Panc1 (cell line): ENCODE results near the gene CASQ1. TPM values are rescaled to one million over a fixed set of nuclear protein-coding genes. Genes with fewer than 3 reads are reported as not detected.

Source experiments
- ATAC-seq: fragments of 200-7000 bp; cut with Tn5 transposase; 2 replicates; pipeline ENCODE4 v1.9.1; 2020; ENCODE audit warnings: mild to moderate bottlenecking, moderate library complexity
- BruUV-seq: library from RNA; stranded (reverse); fragments of 400-500 nt; replicated peaks from 2 replicates; lab custom pipeline; 2021; lab: Mats Ljungman, UMichigan
- CTCF ChIA-PET: fragments of 300-600 bp; sonication (Branson Sonifier 250); formaldehyde crosslinking; loops from one replicate; lab custom pipeline; 2022; ENCODE audit warnings: antibody characterized with exemption; lab: Charles Lee
- POLR2A ChIA-PET: fragments of 300-600 bp; sonication (Branson Sonifier 250); formaldehyde crosslinking; loops from one replicate; lab custom pipeline; 2022; ENCODE audit warnings: antibody characterized with exemption; lab: Charles Lee
- DNase-seq: peaks from one replicate; pipeline ENCODE4 v3.0.0-alpha.2; 2010; ENCODE audit warnings: low read depth, low spot score
- H3K27ac ChIP-seq: 2 replicates; pipeline ENCODE4 v1.5.1; 2011; ENCODE audit warnings: mild to moderate bottlenecking, low read length, inconsistent platforms
- H3K27me3 ChIP-seq: fragments of 200-500 bp; sonication (Bioruptor generic); 2 replicates; pipeline ENCODE4 v1.6.0; 2014; ENCODE audit warnings: low read length, inconsistent platforms; ENCODE audit not compliant: control insufficient read depth, insufficient read depth
- H3K36me3 ChIP-seq: fragments of 200-500 bp; sonication (Bioruptor generic); 2 replicates; pipeline ENCODE4 v1.5.1; 2014; ENCODE audit warnings: inconsistent platforms, mild to moderate bottlenecking, low read length, moderate library complexity; ENCODE audit not compliant: control insufficient read depth, insufficient read depth
- H3K4me1 ChIP-seq: 2 replicates; pipeline ENCODE4 v1.5.1; 2011; ENCODE audit warnings: inconsistent platforms, mild to moderate bottlenecking, low read length, moderate library complexity; ENCODE audit not compliant: control insufficient read depth, insufficient read depth
- H3K4me3 ChIP-seq, 2 experiments: 2 replicates each; pipeline ENCODE4 v1.5.1; 2011 to 2012; ENCODE audit warnings: low read depth in 2 of 2, low read length in 2 of 2, mild to moderate bottlenecking in 2 of 2, inconsistent platforms in 1 of 2, moderate library complexity in 1 of 2
- H3K9me3 ChIP-seq: fragments of 200-500 bp; sonication (Bioruptor generic); 2 replicates; pipeline ENCODE4 v1.5.1; 2014; ENCODE audit warnings: low read depth, mild to moderate bottlenecking, inconsistent platforms, low read length, moderate library complexity; ENCODE audit not compliant: control insufficient read depth, insufficient read depth
- CTCF ChIP-seq: fragments of 450-650 bp; IDR thresholded peaks from 2 replicates; pipeline ENCODE4 v1.5.1; 2017; ENCODE audit warnings: mild to moderate bottlenecking
- POLR2AphosphoS5 ChIP-seq: IDR thresholded peaks from 2 replicates; pipeline ENCODE4 v1.6.1; 2012; ENCODE audit warnings: mild to moderate bottlenecking, low read depth, low read length, moderate library complexity
- REST ChIP-seq, 2 experiments: IDR thresholded peaks; 2 replicates each; pipeline ENCODE4 v1.6.1; 2011 to 2012; ENCODE audit warnings: low read depth in 2 of 2, control low read depth in 1 of 2, low read length in 1 of 2, mild to moderate bottlenecking in 1 of 2, moderate library complexity in 1 of 2; ENCODE audit not compliant: insufficient read depth in 1 of 2
- SIN3A ChIP-seq: IDR thresholded peaks from 2 replicates; pipeline ENCODE4 v1.6.1; 2012; ENCODE audit warnings: low read depth, mild to moderate bottlenecking, low read length, moderate library complexity, borderline replicate concordance; ENCODE audit not compliant: insufficient read depth
- TCF7L2 ChIP-seq: IDR thresholded peaks from 2 replicates; pipeline ENCODE4 v1.6.1; 2011; ENCODE audit warnings: mild to moderate bottlenecking, low read depth, low read length, inconsistent platforms
- in situ Hi-C: cut with HindIII; loops from 2 replicates; pipeline ENCODE4 v1.10.0; 2016; ENCODE audit warnings: low sequenced_read_pairs, low pct_unique_long_range_greater_than_20kb
- intact Hi-C: fragments of 100-400 bp; cut with micrococcal nuclease; formaldehyde crosslinking; loops from one replicate; pipeline ENCODE4 v1.10.0; 2022; ENCODE audit not compliant: unreplicated experiment
- total RNA-seq: library from RNA; stranded (reverse); gene quantifications from one replicate; pipeline ENCODE4 v1.2.1, GENCODE V29; 2021; ENCODE audit not compliant: unreplicated experiment

Gene CASQ1
- total RNA-seq, 1 experiment from 2014 or later = not detected

DNA sequence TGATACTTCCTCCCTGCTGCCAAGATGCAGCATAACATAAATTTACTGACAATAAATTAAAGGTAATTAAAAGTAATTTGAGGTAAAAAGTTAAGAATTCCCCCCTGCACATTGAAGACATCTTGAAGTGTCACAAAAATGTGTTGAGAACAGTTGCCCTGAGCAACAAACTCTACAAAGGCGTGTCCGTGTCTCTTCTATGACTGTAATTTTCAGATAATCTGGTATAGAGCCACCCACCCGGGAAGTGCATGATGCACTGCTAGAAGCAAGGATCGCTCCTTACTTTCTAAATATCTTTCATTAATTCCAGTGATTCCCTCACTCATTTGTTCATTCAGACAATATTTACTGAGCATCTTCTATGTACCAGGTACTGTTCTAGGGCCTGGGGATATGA, 11.0 kb upstream of the CASQ1 start:
- DNase-seq = no peak
- no peak for TF ChIP-seq CTCF
- no peak for TF ChIP-seq REST (IDR thresholded peaks at IDR 0.05; ENCODE audit: insufficient read depth in 1 of 2, low read depth in 2 of 2, low read length in 1 of 2)
- no peak for TF ChIP-seq SIN3A
- no peak for TF ChIP-seq POLR2AphosphoS5
- TF ChIP-seq TCF7L2 = no peak
- Histone ChIP-seq H3K4me3 (no peak overlapping the region), H3K27me3 (no peaks in the 10 kb centered on the region; the same call in 1 of the 2 replicates), H3K9me3 (no peaks in the 10 kb centered on the region), H3K27ac (no peak overlapping the region), H3K36me3 (no peaks in the 10 kb centered on the region), H3K4me1 (no peaks in the 10 kb centered on the region)
- in situ Hi-C loops = no loop called here
- intact Hi-C loops = no loop called here
- no TSS peak for BruUV-seq
- POLR2A ChIA-PET = no interaction called here
- ATAC-seq = no peak
- CTCF ChIA-PET = no interaction called here

DNA sequence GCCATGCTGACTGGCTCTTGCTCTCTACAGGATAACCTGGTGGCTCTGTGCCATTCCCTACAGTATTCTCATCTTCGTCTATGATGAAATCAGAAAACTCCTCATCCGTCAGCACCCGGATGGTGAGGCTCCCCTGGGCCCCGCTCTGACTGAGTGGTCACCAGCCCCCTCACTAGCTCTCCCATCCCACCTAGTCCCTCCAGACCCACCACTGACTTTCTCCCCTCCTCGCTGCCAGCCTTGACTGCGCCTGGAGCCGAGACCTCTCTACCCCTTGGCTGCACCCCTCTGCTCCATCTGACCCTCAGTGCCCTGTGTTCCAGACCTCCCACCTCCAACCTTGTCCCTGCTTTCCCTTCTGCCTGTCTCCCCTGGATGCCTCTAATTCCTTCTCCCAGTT, 4.1 kb upstream of the CASQ1 start:
- BruUV-seq = no TSS peak
- POLR2A ChIA-PET = no interaction called here

More for the DNA sequence above, 4.1 kb upstream of the CASQ1 start:
- Histone ChIP-seq H3K27ac (no peak overlapping the region), H3K4me1 (no peaks in the 10 kb centered on the region), H3K9me3 (no peaks in the 10 kb centered on the region), H3K4me3 (no peak overlapping the region), H3K36me3 (no peaks in the 10 kb centered on the region), H3K27me3 (no peaks in the 10 kb centered on the region; the same call in 1 of the 2 replicates)
- TF ChIP-seq TCF7L2 (no peak), SIN3A (no peak), CTCF (no peak), REST (IDR thresholded peaks at IDR 0.05; ENCODE audit: insufficient read depth in 1 of 2, low read depth in 2 of 2, low read length in 1 of 2) (no peak), POLR2AphosphoS5 (no peak)
- DNase-seq (no peak), ATAC-seq (no peak)
- CTCF ChIA-PET = no interaction called here
- intact Hi-C loops (no loop called here), in situ Hi-C loops (no loop called here)
